Thyroid gland (tissue), 4 donors: ENCODE measurements around the gene ZBTB18.

Experiments used
- CTCF ChIP-seq, 6 experiments: fragments of 200-600 bp in 3 of 6; fragments of 450-650 bp in 3 of 6; sonication (generic) in 3 of 6; IDR thresholded peaks; one replicate each; pipeline ENCODE4 v1.5.1; 2016 to 2019; ENCODE audit warnings: antibody characterized with exemption in 6 of 6, mild to moderate bottlenecking in 2 of 6, inconsistent platforms in 1 of 6, moderate library complexity in 1 of 6
- POLR2A ChIP-seq, 2 donors: fragments of 450-650 bp; IDR thresholded peaks; one replicate each; pipeline ENCODE4 v1.6.1; 2017; ENCODE audit warnings: antibody characterized with exemption in 2 of 2, mild to moderate bottlenecking in 2 of 2, moderate library complexity in 1 of 2

GRCh38 chr1:244092293-244092963, 41.3 kb downstream of the ZBTB18 start:
- TF ChIP-seq CTCF (IDR thresholded peaks at IDR 0.05) (no peak), POLR2A (IDR thresholded peaks at IDR 0.05) (no peak)
